ENCODE measurements around the gene PRIMA1. TPM values are rescaled to one million over a fixed set of nuclear protein-coding genes. Genes with fewer than 3 reads are reported as not detected.

The PRIMA1 gene, protein sequence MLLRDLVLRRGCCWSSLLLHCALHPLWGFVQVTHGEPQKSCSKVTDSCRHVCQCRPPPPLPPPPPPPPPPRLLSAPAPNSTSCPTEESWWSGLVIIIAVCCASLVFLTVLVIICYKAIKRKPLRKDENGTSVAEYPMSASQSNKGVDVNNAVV
- not detected in 2 replicates for total RNA-seq

DNA sequence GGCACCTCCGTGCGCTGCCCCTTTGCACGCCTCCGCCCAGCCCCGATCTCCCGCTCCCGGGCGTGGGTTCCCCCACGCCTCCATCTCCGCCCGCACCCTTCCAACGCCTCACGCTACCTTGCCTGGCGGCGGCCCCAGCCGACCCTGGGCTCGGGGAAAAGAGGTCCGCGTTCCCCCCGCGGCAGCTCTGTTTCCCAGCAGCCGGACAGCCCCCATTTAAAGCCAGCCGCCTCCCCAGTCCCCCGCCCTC is at the start of gene PRIMA1:
TSS of gene PRIMA1 (minus strand) at position 193 of the 250 bp plus-strand sequence. CDS start 767 bp downstream, outside the sequence.

Other genes with a start within 250 kb of the PRIMA1 start
- gene FAM181A, start 138.9 kb upstream of the PRIMA1 start, total RNA-seq, result not detected in 2 replicates
- under 0.01 and 2.3 TPM in 2 replicates for gene ASB2, start 188.1 kb upstream of the PRIMA1 start, total RNA-seq
- not detected in 2 replicates for gene CCDC197, start 208.8 kb upstream of the PRIMA1 start, total RNA-seq
- gene OTUB2, start 237.9 kb upstream of the PRIMA1 start, total RNA-seq, result 1.5 and 2.0 TPM in 2 replicates